Gastrocnemius medialis (tissue), 4 donors: ENCODE measurements around the gene HDAC4.
"Not testable (repeated sequence)": the region's sequence is repeated elsewhere in the genome, so short reads cannot be mapped to it uniquely, and the experiment has no call there.

ENCODE experiments used
- CTCF ChIP-seq, 5 experiments: fragments of 450-650 bp in 3 of 5; fragments of 200-600 bp in 2 of 5; sonication (generic) in 2 of 5; IDR thresholded peaks in 4 of 5; conservative IDR thresholded peaks in 1 of 5; 1 replicate in 4 of 5; 2 replicates in 1 of 5; pipeline ENCODE4 v1.5.1; 2016 to 2019; ENCODE audit warnings: antibody characterized with exemption in 5 of 5, mild to moderate bottlenecking in 3 of 5, moderate library complexity in 3 of 5
- POLR2A ChIP-seq, 2 donors: fragments of 450-650 bp; IDR thresholded peaks; one replicate each; pipeline ENCODE4 v1.6.1; 2017; ENCODE audit warnings: antibody characterized with exemption in 2 of 2, mild to moderate bottlenecking in 2 of 2, moderate library complexity in 2 of 2

GRCh38 chr2:239069362-239070333, 331.2 kb downstream of the HDAC4 start:
- not testable (repeated sequence) for TF ChIP-seq POLR2A (IDR thresholded peaks at IDR 0.05); CTCF (IDR thresholded peaks at IDR 0.05 in 4 of 5, conservative IDR thresholded peaks at IDR 0.05 in 1 of 5)
